K562 (cell line): ENCODE data around the gene FAM118B. TPM values are rescaled to one million over a fixed set of nuclear protein-coding genes. Genes with fewer than 3 reads are reported as not detected.

Experiments
- ATAC-seq: fragments of 200-7000 bp; cut with Tn5 transposase; 3 replicates; pipeline ENCODE4 v1.9.1; 2020; ENCODE audit warnings: moderate library complexity
- BruUV-seq: library from RNA; stranded (reverse); fragments of 400-500 nt; replicated peaks from 2 replicates; lab custom pipeline; 2021; lab: Mats Ljungman, UMichigan
- CTCF ChIA-PET: fragments of 300-600 bp; formaldehyde crosslinking; extraction: SDS; loops from one replicate; lab custom pipeline; 2021; ENCODE audit warnings: low intra/inter-chr PET ratio; lab: Yijun Ruan, JAX
- POLR2A ChIA-PET: fragments of 300-600, 350-650 bp; sonication (Branson Sonifier 250); formaldehyde crosslinking; extraction: SDS; loops from one replicate; lab custom pipeline; 2021; ENCODE audit warnings: antibody characterized with exemption, inconsistent platforms; lab: Yijun Ruan, JAX
- DNase-seq, 4 experiments: peaks; one replicate each; pipeline versions ENCODE4 v3.0.0 to v3.0.0-alpha.2; 2011 to 2018; ENCODE audit warnings: low spot score in 3 of 4, mixed read lengths in 3 of 4; ENCODE audit errors: extremely low read depth in 1 of 4
- FAIRE-seq: peaks from 2 replicates; lab custom pipeline; 2011; peaks lifted over from hg19 to GRCh38; lab: Jason Lieb, UNC
- H2AFZ ChIP-seq: 2 replicates; pipeline ENCODE4 v1.6.0; 2011; ENCODE audit warnings: low read depth, low read length, control low read depth, inconsistent platforms
- H3K27ac ChIP-seq: fragments of 200-600 bp; 3 replicates; pipeline ENCODE4 v1.8.0; 2011; ENCODE audit warnings: low read depth, mild to moderate bottlenecking, control low read depth, inconsistent platforms, low read length, moderate library complexity, mixed read lengths; ENCODE audit errors: extremely low read depth
- H3K27me3 ChIP-seq, 2 experiments: fragments of 300-600 bp in 1 of 2; 2 replicates in 1 of 2; 3 replicates in 1 of 2; pipeline versions ENCODE4 v1.6.0 to v1.8.0; 2011; ENCODE audit warnings: inconsistent platforms in 2 of 2, low read length in 2 of 2, mild to moderate bottlenecking in 1 of 2, mixed read lengths in 1 of 2, moderate library complexity in 1 of 2; ENCODE audit not compliant: control insufficient read depth in 2 of 2, insufficient read depth in 2 of 2
- H3K36me3 ChIP-seq: fragments of 300-600 bp; 3 replicates; pipeline ENCODE4 v1.8.0; 2011; ENCODE audit warnings: mild to moderate bottlenecking, low read length, inconsistent platforms; ENCODE audit not compliant: control insufficient read depth, insufficient read depth
- H3K4me1 ChIP-seq, 2 experiments: fragments of 200-600 bp in 1 of 2; replicated peaks in 1 of 2; 2 replicates in 1 of 2; 3 replicates in 1 of 2; pipeline versions ENCODE4 v1.5.1 to v1.8.0; 2011; ENCODE audit warnings: inconsistent platforms in 2 of 2, low read length in 2 of 2, mild to moderate bottlenecking in 1 of 2, mixed read lengths in 1 of 2, moderate library complexity in 1 of 2; ENCODE audit not compliant: control insufficient read depth in 2 of 2, insufficient read depth in 2 of 2
- H3K4me2 ChIP-seq: 2 replicates; pipeline ENCODE4 v1.6.1; 2011; ENCODE audit warnings: low read length, control low read depth, inconsistent platforms, mixed read lengths; ENCODE audit not compliant: insufficient read depth
- H3K4me3 ChIP-seq: fragments of 200-600 bp; sonication (generic), shearing (Covaris generic); 2 replicates; pipeline ENCODE4 v1.5.1; 2016; ENCODE audit warnings: control low read depth, inconsistent platforms
- H3K79me2 ChIP-seq: fragments of 200-600 bp; 3 replicates; pipeline ENCODE4 v1.8.0; 2011; ENCODE audit warnings: low read length, inconsistent platforms; ENCODE audit not compliant: control insufficient read depth, insufficient read depth
- H3K9ac ChIP-seq, 2 experiments: 2 replicates each; pipeline versions ENCODE4 v1.6.0 to v1.6.1; 2011; ENCODE audit warnings: low read depth in 2 of 2, low read length in 2 of 2, control low read depth in 1 of 2, inconsistent platforms in 1 of 2, mild to moderate bottlenecking in 1 of 2, mixed read lengths in 1 of 2; ENCODE audit not compliant: insufficient read depth in 1 of 2
- H3K9me1 ChIP-seq: one replicate; pipeline ENCODE4 v1.6.0; 2011; ENCODE audit warnings: inconsistent platforms, mild to moderate bottlenecking, low read length, moderate library complexity; ENCODE audit not compliant: control insufficient read depth, insufficient read depth
- H3K9me3 ChIP-seq: replicated peaks from 2 replicates; pipeline ENCODE4 v1.5.1; 2011; ENCODE audit warnings: low read depth, low read length, inconsistent platforms; ENCODE audit not compliant: control insufficient read depth, insufficient read depth
- H4K20me1 ChIP-seq: replicated peaks from 2 replicates; pipeline ENCODE4 v1.6.1; 2011; ENCODE audit warnings: low read length, inconsistent platforms, mixed read lengths; ENCODE audit not compliant: control insufficient read depth, insufficient read depth
- ARHGAP35 ChIP-seq: fragments of 450-650 bp; IDR thresholded peaks from 2 replicates; pipeline ENCODE4 v1.6.1; 2018; ENCODE audit not compliant: partially characterized antibody
- CBFA2T3 ChIP-seq: fragments of 450-650 bp; IDR thresholded peaks from 2 replicates; pipeline ENCODE4 v1.6.1; 2017
- CC2D1A ChIP-seq: fragments of 450-650 bp; IDR thresholded peaks from 2 replicates; pipeline ENCODE4 v1.6.1; 2017; ENCODE audit warnings: mild to moderate bottlenecking
- CCNT2 ChIP-seq: IDR thresholded peaks from 2 replicates; pipeline ENCODE4 v1.6.1; 2011; ENCODE audit warnings: borderline replicate concordance, low read depth, mild to moderate bottlenecking, moderate library complexity, mixed read lengths, low read length; ENCODE audit not compliant: insufficient read length; ENCODE audit errors: extremely low read depth
- CGGBP1 ChIP-seq: fragments of 250-450 bp; sonication (Bioruptor Pico); IDR thresholded peaks from 2 replicates; pipeline ENCODE4 v1.9.0; 2021; ENCODE audit warnings: mild to moderate bottlenecking
- ELF4 ChIP-seq: fragments of 450-650 bp; formaldehyde crosslinking; IDR thresholded peaks from 2 replicates; pipeline ENCODE4 v1.4.0; 2022; ENCODE audit warnings: missing genetic modification characterization
- FOXM1 ChIP-seq, 2 experiments: fragments of 450-650 bp in 1 of 2; sonication (generic) in 1 of 2; formaldehyde crosslinking in 1 of 2; IDR thresholded peaks; 2 replicates each; pipeline versions ENCODE4 v1.6.1 to v1.9.0; 2017 to 2022; ENCODE audit warnings: low read depth in 2 of 2, mild to moderate bottlenecking in 2 of 2, missing genetic modification reagents in 1 of 2, moderate library complexity in 1 of 2
- GABPB2 ChIP-seq: fragments of 250-450 bp; sonication (Bioruptor Pico); conservative IDR thresholded peaks from 2 replicates; pipeline ENCODE4 v1.5.1; 2021; ENCODE audit warnings: mild to moderate bottlenecking
- NBN ChIP-seq: fragments of 450-650 bp; IDR thresholded peaks from 2 replicates; pipeline ENCODE4 v1.6.1; 2016; ENCODE audit warnings: low read depth, mild to moderate bottlenecking
- SIN3A ChIP-seq, 2 experiments: fragments of 150-350 bp in 1 of 2; IDR thresholded peaks; 2 replicates each; pipeline ENCODE4 v1.6.1; 2011 to 2016; ENCODE audit warnings: borderline replicate concordance in 2 of 2, low read depth in 2 of 2, low read length in 2 of 2, mild to moderate bottlenecking in 2 of 2, moderate library complexity in 2 of 2; ENCODE audit not compliant: control insufficient read depth in 1 of 2
- SMARCA5 ChIP-seq: fragments of 450-650 bp; IDR thresholded peaks from 2 replicates; pipeline ENCODE4 v1.6.1; 2016
- XRCC4 ChIP-seq: IDR thresholded peaks from one replicate; pipeline ENCODE4 v1.6.1; 2011; ENCODE audit not compliant: insufficient read depth, insufficient read length; ENCODE audit errors: extremely low read depth
- YY1 ChIP-seq, 3 experiments: IDR thresholded peaks; 2 replicates each; pipeline ENCODE4 v1.6.1; 2011; ENCODE audit warnings: low read length in 2 of 3, mild to moderate bottlenecking in 2 of 3, moderate library complexity in 2 of 3, borderline replicate concordance in 1 of 3, control low read depth in 1 of 3, low read depth in 1 of 3; ENCODE audit not compliant: insufficient read depth in 3 of 3, insufficient replicate concordance in 2 of 3, control insufficient read depth in 1 of 3, insufficient read length in 1 of 3; ENCODE audit errors: extremely low read depth in 1 of 3
- ZFPM2 ChIP-seq: fragments of 250-450 bp; sonication (Bioruptor Pico); IDR thresholded peaks from 2 replicates; pipeline ENCODE4 v1.5.1; 2022; ENCODE audit warnings: mild to moderate bottlenecking
- ZNF239 ChIP-seq: fragments of 250-450 bp; sonication (Bioruptor Pico); IDR thresholded peaks from 2 replicates; pipeline ENCODE4 v1.4.0; 2020; ENCODE audit warnings: mild to moderate bottlenecking
- WGBS: fragments of 100-300 bp; shearing (Covaris generic); methylation state at CpG from one replicate; pipeline ENCODE4 v1.1.6; 2016; ENCODE audit warnings: low coverage, mixed read lengths; ENCODE audit not compliant: insufficient coverage; ENCODE audit errors: missing lambda C conversion rate; 5-methylcytosine and 5-hydroxymethylcytosine counted together
- in situ Hi-C: fragments of 300-500 bp; cut with MboI; formaldehyde crosslinking; loops from 4 replicates; pipeline ENCODE4 v1.15.0; 2018; ENCODE audit warnings: inconsistent platforms, mixed read lengths
- intact Hi-C: fragments of 100-400 bp; cut with micrococcal nuclease; formaldehyde crosslinking; loops from 2 replicates; pipeline ENCODE4 v1.14.2; 2022
- polyA plus RNA-seq, 8 experiments: library from polyadenylated mRNA; depleted of rRNA in 4 of 8; stranded (reverse) in 5 of 8; unstranded in 3 of 8; fragments of >200 nt; fragmentation: Nextera tagmentation in 2 of 8; fragmentation: Illumina TruSeq in 1 of 8; extraction: Ambion mirVana in 2 of 8; extraction: Trizol in 1 of 8; gene quantifications; 2 replicates each; pipeline versions ENCODE4 v1.2.1 to v1.2.3, GENCODE V29; 2011 to 2014; ENCODE audit warnings: inconsistent platforms in 1 of 8, missing spikeins in 1 of 8
- total RNA-seq, 7 experiments: library from RNA; depleted of rRNA in 6 of 7; stranded (reverse); fragments of >200 nt in 6 of 7; fragmentation: Illumina TruSeq in 2 of 7; extraction: Trizol in 2 of 7; gene quantifications; 2 replicates each; pipeline versions ENCODE4 v1.2.1 to v1.2.3, GENCODE V29; 2011 to 2021; ENCODE audit warnings: low replicate concordance in 1 of 7

Gene FAM118B
- total and polyA plus RNA-seq, 9 of the 15 experiments (the other 6 are each of a cell fraction or from before 2014, with no cell fraction given) = 12.0 to 49.0 (median 22.1) TPM

- Histone ChIP-seq H3K27ac (no peak overlapping the region), H3K9ac (peak overlapping the region in 1 of 2 experiments; percentile 8; a peak in 1 of 4 replicates), H4K20me1 (peaks cover 5% of the 10 kb centered on the region; the same call in 1 of the 2 replicates), H3K36me3 (peaks cover 44% of the 10 kb centered on the region), H2AFZ (no peak overlapping the region), H3K4me2 (no peak overlapping the region), H3K4me1 (no peaks in the 10 kb centered on the region), H3K9me3 (no peaks in the 10 kb centered on the region), H3K27me3 (no peaks in the 10 kb centered on the region), H3K4me3 (no peak overlapping the region), H3K9me1 (no peaks in the 10 kb centered on the region), H3K79me2 (no peaks in the 10 kb centered on the region)
- in situ Hi-C loops = no loop called here
- POLR2A ChIA-PET = interaction anchor here (0.7 kb wide), 1 partner anchor 258 kb away, joined by 3 read pairs; no protein-coding TSS in a partner anchor
- BruUV-seq = no TSS peak
- FAIRE-seq (no peak), DNase-seq (no peak), ATAC-seq (no peak)
- 86% methylated on average over 15 of the region's 22 CpGs for WGBS
- no peak for TF ChIP-seq XRCC4
- TF ChIP-seq FOXM1 (IDR thresholded peaks at IDR 0.05; ENCODE audit: low read depth) = no peak
- no peak for TF ChIP-seq FOXM1 (CRISPR knock-in tag; IDR thresholded peaks at IDR 0.05; ENCODE audit: low read depth)
- TF ChIP-seq ZFPM2 = no peak
- TF ChIP-seq SMARCA5 = no peak
- TF ChIP-seq CC2D1A = no peak
- TF ChIP-seq ZNF239 (CRISPR knock-in tag) = no peak
- TF ChIP-seq ARHGAP35 = no peak
- no peak for TF ChIP-seq CBFA2T3
- no peak for TF ChIP-seq NBN
- no peak for TF ChIP-seq ELF4 (CRISPR knock-in tag)
- TF ChIP-seq YY1 (IDR thresholded peaks at IDR 0.05; ENCODE audit: borderline replicate concordance in 1 of 3, control insufficient read depth in 1 of 3, extremely low read depth in 1 of 3, insufficient read depth in 3 of 3, insufficient read length in 1 of 3, insufficient replicate concordance in 2 of 3, low read depth in 1 of 3, low read length in 2 of 3) = no peak
- no peak for TF ChIP-seq GABPB2 (CRISPR knock-in tag)
- no peak for TF ChIP-seq SIN3A (IDR thresholded peaks at IDR 0.05; ENCODE audit: borderline replicate concordance in 2 of 2, control insufficient read depth in 1 of 2, low read depth in 2 of 2, low read length in 2 of 2)
- no peak for TF ChIP-seq CGGBP1 (CRISPR knock-in tag)
- TF ChIP-seq CCNT2 = no peak
- intact Hi-C loops = no loop called here
- CTCF ChIA-PET = no interaction called here
These were observed 22.3 kb upstream of the FAM118B start for GRCh38 chr11:126189109-126189929.
